Activated naive CD4-positive, alpha-beta T cell treated with anti-CD3 and anti-CD28 coated beads, Interleukin-2, amount 10 ng/mL, durations not matched to agents 7 days and 5 days (primary cell): Measurements from ENCODE around the gene DEPP1.
A peak's percentile ranks its signal among the peaks of the same experiment; 100 is the strongest.

ENCODE experiments used
- CTCF ChIA-PET: fragments of 350-600 bp; sonication (Branson Sonifier 250); formaldehyde crosslinking; loops from one replicate; lab custom pipeline; 2021; ENCODE audit warnings: antibody characterized with exemption; lab: Charles Lee
- DNase-seq: peaks from one replicate; pipeline ENCODE4 v3.0.0-alpha.2; 2020
- H3K27ac Mint-ChIP-seq: one replicate; pipeline ENCODE4 v1.8.0; 2021; ENCODE audit warnings: mild to moderate bottlenecking, moderate library complexity, mixed read lengths
- H3K27me3 Mint-ChIP-seq: one replicate; pipeline ENCODE4 v1.8.0; 2021; ENCODE audit warnings: mild to moderate bottlenecking, mixed read lengths
- H3K36me3 Mint-ChIP-seq: one replicate; pipeline ENCODE4 v1.8.0; 2021; ENCODE audit warnings: mixed read lengths
- H3K4me1 Mint-ChIP-seq: one replicate; pipeline ENCODE4 v1.8.0; 2021; ENCODE audit warnings: mixed read lengths
- H3K4me3 Mint-ChIP-seq: one replicate; pipeline ENCODE4 v1.8.0; 2021; ENCODE audit warnings: mild to moderate bottlenecking, moderate library complexity, mixed read lengths
- H3K9me3 Mint-ChIP-seq: one replicate; pipeline ENCODE4 v1.8.0; 2021; ENCODE audit warnings: mixed read lengths

The DEPP1 gene

GRCh38 chr10:44938956-44939355 is 39.7 kb downstream of the DEPP1 start:
- Mint-ChIP-seq H3K36me3 (no peaks in the 10 kb centered on the region), H3K4me1 (peaks cover 11% of the 10 kb centered on the region), H3K9me3 (no peaks in the 10 kb centered on the region), H3K4me3 (no peak overlapping the region), H3K27ac (no peak overlapping the region), H3K27me3 (peaks cover 7% of the 10 kb centered on the region)
- DNase-seq: no peak
- CTCF ChIA-PET: no interaction called here

GRCh38 chr10:44937196-44938005 is 41.2 kb downstream of the DEPP1 start:
- Mint-ChIP-seq H3K27me3 (peaks cover 7% of the 10 kb centered on the region), H3K4me3 (no peak overlapping the region), H3K36me3 (no peaks in the 10 kb centered on the region), H3K9me3 (no peaks in the 10 kb centered on the region), H3K4me1 (peaks cover 11% of the 10 kb centered on the region), H3K27ac (no peak overlapping the region)
- DNase-seq: no peak
- CTCF ChIA-PET: interaction anchor here (0.9 kb wide), 1 partner anchor 10 kb away, joined by 3 read pairs; no protein-coding TSS in a partner anchor

GRCh38 chr10:44936314-44936975 is 42.2 kb downstream of the DEPP1 start:
- H3K36me3 Mint-ChIP-seq: no peaks in the 10 kb centered on the region
- DNase-seq: no peak
- H3K4me1 Mint-ChIP-seq: peaks cover 11% of the 10 kb centered on the region
- H3K27me3 Mint-ChIP-seq: peaks cover 7% of the 10 kb centered on the region
- CTCF ChIA-PET: interaction anchor here (0.9 kb wide), 1 partner anchor 9 kb away, joined by 3 read pairs; no protein-coding TSS in a partner anchor
- no peak overlapping the region for H3K4me3 Mint-ChIP-seq
- no peak overlapping the region for H3K27ac Mint-ChIP-seq
- H3K9me3 Mint-ChIP-seq: no peaks in the 10 kb centered on the region

- Mint-ChIP-seq H3K27ac (no peak overlapping the region), H3K4me1 (peaks cover 11% of the 10 kb centered on the region), H3K36me3 (no peaks in the 10 kb centered on the region), H3K27me3 (peaks cover 11% of the 10 kb centered on the region), H3K9me3 (no peaks in the 10 kb centered on the region), H3K4me3 (no peak overlapping the region)
- DNase-seq: no peak
- CTCF ChIA-PET: no interaction called here
These were observed 42.7 kb downstream of the DEPP1 start for GRCh38 chr10:44935966-44936295.

- DNase-seq: no peak
- no peak overlapping the region for H3K27ac Mint-ChIP-seq
- H3K4me3 Mint-ChIP-seq: no peak overlapping the region
These were observed 43.2 kb downstream of the DEPP1 start for GRCh38 chr10:44935201-44935965.

GRCh38 chr10:44934416-44935200 is 44.0 kb downstream of the DEPP1 start:
- Mint-ChIP-seq H3K27me3 (peaks cover 17% of the 10 kb centered on the region), H3K9me3 (no peaks in the 10 kb centered on the region), H3K4me1 (peaks cover 11% of the 10 kb centered on the region), H3K27ac (no peak overlapping the region), H3K4me3 (no peak overlapping the region), H3K36me3 (no peaks in the 10 kb centered on the region)
- CTCF ChIA-PET: interaction anchor here (1.0 to 4.1 kb wide), 6 partner anchors 21 to 60 kb away, joined by 3 to 32 read pairs (median 7); no protein-coding TSS in a partner anchor
- no peak for DNase-seq

More at GRCh38 chr10:44935201-44935965, 43.2 kb downstream of the DEPP1 start:
- no peaks in the 10 kb centered on the region for H3K36me3 Mint-ChIP-seq
- no peaks in the 10 kb centered on the region for H3K9me3 Mint-ChIP-seq
- peaks cover 11% of the 10 kb centered on the region for H3K27me3 Mint-ChIP-seq
- CTCF ChIA-PET: interaction anchor here (1.5 to 3.1 kb wide), 2 partner anchors 38 to 59 kb away, joined by 3 to 32 read pairs; no protein-coding TSS in a partner anchor
- peaks cover 11% of the 10 kb centered on the region for H3K4me1 Mint-ChIP-seq

GRCh38 chr10:44933451-44934321 is 44.9 kb downstream of the DEPP1 start:
- CTCF ChIA-PET: interaction anchor here (0.6 to 4.1 kb wide), 37 partner anchors 8 to 396 kb away, joined by 3 to 32 read pairs (median 5); partner anchors contain the start of genes DEPP1, TMEM72 and ZNF22
- peaks cover 21% of the 10 kb centered on the region for H3K27me3 Mint-ChIP-seq

GRCh38 chr10:44932517-44933450 is 45.8 kb downstream of the DEPP1 start:
- peak; percentile 89 for DNase-seq
- Mint-ChIP-seq H3K27me3 (peaks cover 21% of the 10 kb centered on the region), H3K27ac (no peak overlapping the region), H3K36me3 (no peaks in the 10 kb centered on the region), H3K9me3 (no peaks in the 10 kb centered on the region), H3K4me3 (no peak overlapping the region), H3K4me1 (peaks cover 11% of the 10 kb centered on the region)
- CTCF ChIA-PET: interaction anchor here (0.6 to 4.1 kb wide), 36 partner anchors 9 to 397 kb away, joined by 3 to 32 read pairs (median 5); partner anchors contain the start of genes DEPP1, TMEM72 and ZNF22

More at GRCh38 chr10:44933451-44934321, 44.9 kb downstream of the DEPP1 start:
- Mint-ChIP-seq H3K4me1 (peaks cover 11% of the 10 kb centered on the region), H3K27ac (no peak overlapping the region), H3K9me3 (no peaks in the 10 kb centered on the region), H3K36me3 (no peaks in the 10 kb centered on the region), H3K4me3 (no peak overlapping the region)
- no peak for DNase-seq

GRCh38 chr10:44931621-44932516 is 46.7 kb downstream of the DEPP1 start:
- no peak for DNase-seq
- Mint-ChIP-seq H3K4me1 (peaks cover 11% of the 10 kb centered on the region), H3K27ac (no peak overlapping the region), H3K9me3 (no peaks in the 10 kb centered on the region), H3K4me3 (no peak overlapping the region), H3K27me3 (peaks cover 21% of the 10 kb centered on the region), H3K36me3 (no peaks in the 10 kb centered on the region)
- CTCF ChIA-PET: interaction anchor here (0.8 to 4.1 kb wide), 23 partner anchors 8 to 314 kb away, joined by 3 to 32 read pairs (median 7); partner anchors contain the start of genes DEPP1 and ZNF22

GRCh38 chr10:44930904-44931620 is 47.5 kb downstream of the DEPP1 start:
- CTCF ChIA-PET: interaction anchor here (0.8 to 4.1 kb wide), 7 partner anchors 11 to 304 kb away, joined by 3 to 15 read pairs (median 11); no protein-coding TSS in a partner anchor
- Mint-ChIP-seq H3K4me3 (no peak overlapping the region), H3K27me3 (peaks cover 21% of the 10 kb centered on the region), H3K9me3 (no peaks in the 10 kb centered on the region), H3K36me3 (no peaks in the 10 kb centered on the region), H3K27ac (no peak overlapping the region), H3K4me1 (peaks cover 5% of the 10 kb centered on the region)
- DNase-seq: no peak
